Activated T-helper 9 cell treated with anti-CD3 and anti-CD28 coated beads, Interleukin-2, amount 50 U/mL, for 16 hours (primary cell): ENCODE data around the gene CACNA2D3.

Source experiments
- DNase-seq: peaks from one replicate; pipeline ENCODE4 v3.0.0-alpha.2; 2020; ENCODE audit warnings: low read depth

The CACNA2D3 gene

GRCh38 chr3:54849360-54849759, 727.0 kb downstream of the CACNA2D3 start:
- no peak for DNase-seq

DNA sequence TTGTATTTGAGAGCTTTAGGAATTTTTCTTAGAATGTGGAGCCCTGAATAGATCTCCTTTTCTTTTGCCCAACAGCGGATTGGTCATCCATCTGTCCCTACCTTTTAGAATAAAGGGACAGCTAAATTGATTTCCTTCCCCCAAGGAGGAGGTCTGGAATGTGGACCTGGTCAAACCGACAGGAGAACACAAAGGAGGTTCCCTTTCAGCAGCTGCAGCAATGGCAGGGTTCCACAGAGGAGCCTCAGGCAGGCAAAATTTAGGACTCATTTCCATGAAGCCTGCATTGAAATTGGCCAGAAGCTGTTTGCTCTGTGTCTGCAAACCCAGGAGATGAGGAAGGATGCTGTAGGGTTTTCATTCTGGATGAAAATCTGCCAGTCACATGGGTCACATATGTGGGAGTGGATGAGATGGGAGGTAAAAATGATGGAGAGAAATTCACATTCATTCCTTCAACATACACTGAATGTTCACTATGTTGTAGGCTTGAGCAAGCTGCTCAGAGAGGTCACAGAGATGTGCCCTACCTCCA, 728.2 kb downstream of the CACNA2D3 start:
- no peak for DNase-seq

DNA sequence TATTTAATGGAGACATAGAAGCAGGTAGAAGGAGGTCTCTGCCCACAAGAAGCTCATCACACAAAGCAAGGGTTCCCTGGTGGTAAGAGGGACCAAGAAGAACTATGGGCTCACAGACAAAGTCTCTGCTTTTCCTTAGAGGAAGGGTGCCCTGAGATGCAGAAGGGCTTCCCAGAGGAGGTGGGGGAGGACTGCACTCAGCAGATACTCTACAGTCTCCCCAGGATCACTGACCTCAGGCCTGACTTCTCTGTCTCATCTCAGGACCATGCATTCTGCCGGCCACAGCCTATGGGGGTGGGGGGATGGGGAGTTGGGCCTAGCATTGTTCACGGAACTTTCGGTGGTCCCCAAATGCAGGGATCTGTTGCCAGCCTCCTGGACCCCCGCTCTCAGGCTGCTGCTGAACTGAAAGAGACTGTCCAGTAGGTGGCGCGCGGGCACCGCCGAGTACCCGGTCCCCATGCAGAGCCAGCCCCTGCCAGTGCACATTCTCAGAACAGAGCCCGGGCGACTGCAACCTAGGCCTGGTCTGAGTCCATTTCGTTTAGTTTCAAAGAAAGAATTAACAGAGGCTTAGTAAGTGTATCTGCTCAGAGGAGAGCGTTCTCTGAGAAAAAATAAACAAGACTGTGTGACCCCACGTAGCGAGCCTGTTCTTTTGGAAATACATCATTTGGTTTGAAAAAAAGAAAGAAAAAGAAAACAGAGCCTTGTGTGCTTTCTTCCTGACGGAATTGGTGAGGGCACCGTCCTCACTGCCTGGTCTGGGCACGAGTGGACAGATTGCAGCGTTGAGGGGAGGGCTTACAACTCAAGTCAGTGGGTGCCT, 731.4 kb downstream of the CACNA2D3 start:
- no peak for DNase-seq

- no peak for DNase-seq
Observed at GRCh38 chr3:54856271-54856670, 733.9 kb downstream of the CACNA2D3 start.

DNA sequence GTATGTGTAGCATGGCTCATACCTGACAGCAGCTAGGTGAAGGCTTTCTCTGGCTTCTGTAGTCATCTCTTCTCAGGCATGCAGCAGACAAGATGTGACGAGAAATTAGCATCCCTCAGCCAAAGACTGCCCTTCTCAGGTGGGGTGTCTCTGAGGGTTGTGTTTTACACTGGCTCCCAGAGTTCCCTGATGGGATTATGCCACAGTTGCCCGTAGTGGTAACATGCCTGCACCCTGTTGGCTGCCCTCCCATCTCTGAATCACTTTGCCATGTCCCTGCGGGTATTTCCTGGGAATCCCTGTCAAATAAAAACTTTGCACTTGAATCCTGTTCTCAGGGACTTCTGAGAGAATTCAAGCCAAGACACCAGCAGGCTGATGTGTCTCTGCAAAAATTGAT, 735.0 kb downstream of the CACNA2D3 start:
- DNase-seq: no peak

DNA sequence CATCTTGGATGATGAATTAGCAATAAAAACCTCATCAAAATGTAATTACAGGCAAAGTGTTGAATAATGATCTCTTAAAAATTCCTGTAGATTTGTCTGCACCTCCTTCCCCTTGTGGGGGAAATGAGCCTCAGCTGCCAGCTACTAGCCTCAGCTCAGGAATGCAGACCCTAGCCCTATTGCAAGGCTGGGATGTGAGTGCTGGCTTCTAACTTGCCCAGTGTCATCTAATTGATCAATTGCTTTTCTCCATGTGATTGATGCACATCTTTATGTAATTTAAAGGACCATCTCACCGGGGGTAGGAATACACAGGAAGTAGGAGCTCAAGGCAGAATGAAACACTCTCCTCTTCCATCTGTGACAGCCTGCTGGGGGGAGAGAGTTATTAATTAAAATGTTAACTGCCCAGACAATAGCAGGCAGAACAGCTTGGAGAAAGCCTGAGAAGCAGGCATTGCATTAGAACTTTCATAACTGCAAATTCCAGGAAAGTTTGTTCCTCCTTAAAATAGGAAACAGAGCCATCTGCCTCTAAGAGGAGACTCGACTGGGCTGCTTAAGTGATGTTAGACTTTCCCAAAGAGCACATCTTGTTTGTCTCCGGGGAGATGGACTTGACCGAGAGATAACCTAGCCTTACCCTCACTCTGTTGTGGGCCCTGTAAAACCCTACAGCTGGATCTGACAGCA, 735.9 kb downstream of the CACNA2D3 start:
- no peak for DNase-seq

GRCh38 chr3:54859184-54859583, 736.8 kb downstream of the CACNA2D3 start:
- no peak for DNase-seq

DNA sequence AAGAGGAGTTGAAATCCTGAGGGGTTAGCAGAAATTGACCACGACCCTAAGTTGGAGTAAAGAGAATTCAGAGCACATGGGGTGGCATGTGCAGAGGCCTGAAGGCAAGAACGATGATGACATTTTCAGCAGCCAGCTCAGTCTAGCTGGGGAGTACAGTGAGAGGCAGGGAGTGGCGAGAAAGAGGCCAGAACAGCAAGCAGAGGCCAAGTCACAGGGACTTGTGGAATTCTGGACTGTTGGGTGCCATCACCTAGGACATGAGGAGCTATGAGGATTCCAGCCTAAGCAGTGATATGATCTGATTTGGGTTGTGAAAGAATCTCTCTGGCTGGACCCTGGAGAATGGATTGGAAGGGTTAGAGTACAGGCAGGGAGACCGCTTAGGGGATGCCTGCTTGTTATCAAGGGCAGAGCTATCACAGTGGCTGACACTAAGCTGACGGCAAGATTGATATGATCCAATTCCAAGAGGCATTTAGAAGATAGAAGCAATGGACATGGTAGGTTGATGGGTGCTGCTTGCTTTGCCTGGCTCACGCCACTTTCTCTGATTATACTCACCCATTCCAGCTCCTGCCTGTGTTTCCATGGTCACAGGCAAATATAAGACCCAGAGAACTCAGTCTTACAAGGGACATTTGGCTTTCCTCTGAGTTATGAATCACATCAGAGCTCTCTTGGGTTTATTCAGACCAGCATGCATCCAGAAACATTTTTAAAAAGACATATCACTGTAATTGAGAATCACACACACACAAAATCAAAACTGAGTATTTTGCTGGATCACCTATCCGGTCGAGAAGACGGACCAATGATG, 739.1 kb downstream of the CACNA2D3 start:
- no peak for DNase-seq

GRCh38 chr3:54862526-54862925, 740.2 kb downstream of the CACNA2D3 start:
- no peak for DNase-seq

DNA sequence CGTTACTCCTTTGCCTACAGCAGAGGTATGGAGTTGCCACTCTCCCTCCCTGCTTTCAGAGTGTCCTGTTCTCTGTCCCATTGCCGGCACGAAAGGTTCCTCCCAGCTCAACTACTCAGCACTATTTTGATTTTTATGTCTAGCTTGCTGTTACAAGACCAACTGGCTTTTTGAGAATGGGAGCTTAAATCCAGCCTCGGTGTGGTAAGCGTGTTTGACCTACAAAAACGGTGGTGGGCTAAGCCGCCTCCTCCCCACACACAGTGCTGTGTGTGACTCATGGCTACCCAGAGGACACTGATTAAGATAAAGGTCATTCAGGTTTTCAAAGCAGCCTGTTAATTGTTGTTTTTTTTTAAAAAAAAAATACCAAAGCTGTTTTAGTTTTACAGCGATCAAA, 741.0 kb downstream of the CACNA2D3 start:
- no peak for DNase-seq

GRCh38 chr3:54863786-54864185, 741.4 kb downstream of the CACNA2D3 start:
- no peak for DNase-seq

- DNase-seq: no peak
Observed at GRCh38 chr3:54865316-54865715, 743.0 kb downstream of the CACNA2D3 start.

DNA sequence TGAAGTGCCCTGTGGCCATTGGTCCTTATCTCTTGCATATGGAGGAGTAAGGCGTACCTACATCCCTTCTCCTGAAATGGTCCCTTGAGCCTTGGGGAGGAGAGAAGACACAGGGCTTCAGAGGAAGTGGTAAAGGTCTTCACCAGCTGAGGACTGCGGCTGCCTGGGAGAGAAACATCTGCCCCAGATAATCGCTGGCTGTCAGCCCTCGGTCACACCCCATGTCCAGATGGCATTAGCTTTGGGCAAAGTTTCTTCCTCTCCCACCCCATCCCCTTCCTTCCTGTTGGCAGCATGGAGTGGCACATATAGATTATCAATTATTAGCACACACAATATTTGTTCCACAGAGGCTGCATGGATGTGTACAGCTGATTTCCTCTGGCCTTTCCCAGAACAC, 743.9 kb downstream of the CACNA2D3 start:
- no peak for DNase-seq

DNA sequence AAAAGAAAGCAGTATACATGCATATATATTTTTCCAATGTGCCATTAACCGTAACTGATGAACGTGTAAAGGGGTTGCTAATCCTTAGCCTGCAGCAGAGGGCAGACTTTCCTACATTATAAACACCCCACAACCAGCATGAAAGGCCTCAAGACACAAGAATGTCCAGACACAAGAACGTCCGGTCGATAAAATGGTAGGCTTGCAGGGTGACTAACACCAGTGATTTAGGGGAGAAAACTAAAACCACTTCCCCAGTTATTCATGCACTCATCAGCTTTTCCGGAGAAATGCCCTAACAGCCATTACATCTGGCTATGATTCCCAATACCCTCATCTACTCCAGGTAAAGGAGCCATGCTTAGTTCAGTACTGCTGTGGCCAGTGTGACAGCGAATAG, 748.1 kb downstream of the CACNA2D3 start:
- no peak for DNase-seq

- no peak for DNase-seq
Observed at GRCh38 chr3:54871867-54872266, 749.5 kb downstream of the CACNA2D3 start.

DNA sequence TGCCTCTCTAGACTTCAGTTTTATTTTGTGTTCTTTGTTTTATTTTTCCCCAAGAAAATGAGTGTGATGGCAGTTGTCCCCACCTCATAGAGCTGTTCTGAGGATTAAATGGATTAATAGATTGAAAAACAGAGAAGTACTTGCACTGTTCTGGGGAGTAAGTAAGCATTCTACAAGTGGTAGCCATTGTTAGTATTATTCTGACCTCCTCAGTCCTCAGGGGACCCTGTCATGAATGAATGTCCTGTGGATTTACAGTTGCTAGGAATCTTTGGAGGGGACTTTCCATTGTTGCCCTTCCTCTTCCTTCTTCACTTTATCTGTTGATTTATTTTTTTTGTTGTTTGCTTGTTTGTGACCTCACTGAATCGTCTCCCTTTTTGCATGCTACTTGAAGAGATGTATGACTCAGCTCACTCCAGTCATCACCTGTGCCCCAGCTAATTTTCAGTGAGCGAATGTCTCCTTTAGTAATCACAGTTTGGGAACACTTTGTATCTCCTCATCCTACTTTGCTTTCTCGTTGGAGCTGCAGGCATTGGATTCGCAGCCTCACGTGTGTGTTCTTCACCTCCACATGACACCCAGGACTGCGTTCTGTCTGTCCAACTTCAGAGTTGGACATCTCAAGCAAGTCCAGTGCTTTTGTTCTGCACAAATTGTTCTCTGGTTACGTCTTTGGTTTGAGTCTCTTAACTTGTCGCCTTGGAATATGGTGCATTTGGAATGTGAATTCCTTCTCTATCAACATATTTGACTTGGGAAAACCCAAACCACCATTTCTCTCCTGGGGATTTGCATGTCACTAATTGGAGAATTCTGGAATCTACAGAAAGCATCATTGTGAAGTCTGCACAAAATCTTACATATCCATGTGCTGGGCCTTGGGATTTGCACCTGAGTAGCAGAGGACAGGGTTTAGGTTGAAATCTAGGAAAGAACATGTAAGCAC, 751.0 kb downstream of the CACNA2D3 start:
- no peak for DNase-seq

- DNase-seq: no peak
Observed at GRCh38 chr3:54874816-54875556, 752.6 kb downstream of the CACNA2D3 start.

DNA sequence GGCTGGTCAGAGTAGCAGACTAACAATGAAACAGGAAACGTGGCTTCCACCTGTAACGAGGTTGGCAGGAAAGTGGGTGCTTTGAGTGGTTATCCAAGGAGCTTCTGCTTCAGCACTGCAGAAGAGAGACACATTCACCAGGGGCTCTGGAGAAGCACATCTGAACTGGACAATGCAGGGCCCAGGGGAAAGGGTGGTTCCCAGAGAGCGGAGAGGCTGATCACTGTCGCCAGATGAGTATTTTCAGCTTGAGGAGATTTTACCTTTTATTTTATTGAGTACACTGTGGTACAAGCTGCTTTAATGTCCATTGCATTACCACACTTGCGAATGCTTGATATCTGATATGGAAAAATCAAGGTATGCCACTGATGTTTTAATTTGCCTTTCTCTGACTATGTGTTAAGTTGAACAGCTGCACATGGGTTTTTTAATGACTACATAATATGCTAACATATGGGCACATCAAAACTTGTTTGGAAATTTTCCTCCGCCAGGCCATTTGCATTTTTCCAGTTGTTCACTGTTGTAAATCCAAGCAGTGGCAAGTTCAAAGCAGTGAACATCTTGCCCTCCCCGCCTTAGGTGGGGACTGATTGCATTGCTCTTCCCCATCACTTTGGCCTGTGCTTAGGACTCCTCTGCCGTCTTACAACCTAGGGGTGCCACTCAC, 753.4 kb downstream of the CACNA2D3 start:
- DNase-seq: no peak

DNA sequence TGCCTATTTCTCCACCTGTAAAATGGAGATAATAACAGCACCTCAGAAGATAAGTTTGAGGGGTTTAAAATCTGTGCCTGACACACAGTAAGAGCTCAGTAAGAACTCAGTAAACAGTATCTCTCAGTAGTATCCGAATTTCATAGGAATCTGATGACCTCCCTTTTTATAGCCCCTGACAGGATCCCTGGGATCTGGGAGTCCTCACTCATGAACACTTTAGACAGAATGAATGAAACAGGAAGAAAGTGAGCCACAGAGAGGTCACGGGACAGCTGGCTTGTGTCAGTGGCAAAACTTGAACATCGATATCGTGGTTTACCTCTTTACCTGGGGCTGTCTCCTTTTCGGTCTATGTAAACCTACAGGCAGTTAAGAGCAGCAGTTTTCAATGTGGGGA, 754.3 kb downstream of the CACNA2D3 start:
- DNase-seq: no peak

- DNase-seq: no peak
Observed at GRCh38 chr3:54877730-54878129, 755.4 kb downstream of the CACNA2D3 start.
